PC-9 (cell line): ENCODE results near the gene STAB1. TPM values are rescaled to one million over a fixed set of nuclear protein-coding genes. Genes with fewer than 3 reads are reported as not detected.

Experiments
- BruUV-seq: library from RNA; stranded (reverse); fragments of 400-500 nt; replicated peaks from 2 replicates; lab custom pipeline; 2021; lab: Mats Ljungman, UMichigan
- CTCF ChIA-PET: fragments of 300-600 bp; sonication (Branson Sonifier 250); formaldehyde crosslinking; loops from one replicate; lab custom pipeline; 2022; ENCODE audit warnings: antibody characterized with exemption; lab: Charles Lee
- POLR2A ChIA-PET: fragments of 300-600 bp; sonication (Branson Sonifier 250); formaldehyde crosslinking; loops from one replicate; lab custom pipeline; 2022; ENCODE audit warnings: antibody characterized with exemption; ENCODE audit not compliant: unreplicated experiment; lab: Charles Lee
- DNase-seq, 2 experiments: peaks; one replicate each; pipeline versions ENCODE4 v3.0.0 to v3.0.0-alpha.2; 2015 to 2022; ENCODE audit warnings: mixed read lengths in 1 of 2
- H2AFZ ChIP-seq: fragments of 200-600 bp; sonication (generic); 2 replicates; pipeline ENCODE4 v1.8.1; 2017; ENCODE audit warnings: antibody characterized with exemption
- H3F3A ChIP-seq: fragments of 200-600 bp; sonication (generic); 2 replicates; pipeline ENCODE4 v1.8.1; 2017; ENCODE audit warnings: antibody characterized with exemption, mild to moderate bottlenecking, low read depth; ENCODE audit not compliant: insufficient read depth
- H3K27ac ChIP-seq: fragments of 200-600 bp; sonication (generic); 2 replicates; pipeline ENCODE4 v1.6.1; 2016; ENCODE audit warnings: mixed run types
- H3K27me3 ChIP-seq: fragments of 200-600 bp; sonication (generic); 2 replicates; pipeline ENCODE4 v1.6.1; 2016; ENCODE audit warnings: low read depth, mixed run types; ENCODE audit not compliant: insufficient read depth
- H3K36me3 ChIP-seq: fragments of 200-600 bp; sonication (generic); 2 replicates; pipeline ENCODE4 v1.6.1; 2016; ENCODE audit warnings: low read depth, mixed run types
- H3K4me1 ChIP-seq: fragments of 200-600 bp; sonication (generic); replicated peaks from 2 replicates; pipeline ENCODE4 v1.6.1; 2016; ENCODE audit warnings: mixed run types; ENCODE audit not compliant: insufficient read depth
- H3K4me2 ChIP-seq: fragments of 200-600 bp; sonication (generic); 2 replicates; pipeline ENCODE4 v1.6.1; 2017; ENCODE audit warnings: mixed run types
- H3K4me3 ChIP-seq: fragments of 200-600 bp; sonication (generic); 2 replicates; pipeline ENCODE4 v1.6.1; 2016; ENCODE audit warnings: mixed run types
- H3K79me2 ChIP-seq: fragments of 200-600 bp; sonication (generic); 2 replicates; pipeline ENCODE4 v1.6.1; 2017; ENCODE audit warnings: low read depth, mixed run types
- H3K9me2 ChIP-seq: fragments of 200-600 bp; sonication (generic); 2 replicates; pipeline ENCODE4 v1.8.1; 2017; ENCODE audit warnings: mild to moderate bottlenecking; ENCODE audit not compliant: insufficient read depth
- H3K9me3 ChIP-seq: fragments of 200-600 bp; sonication (generic); 2 replicates; pipeline ENCODE4 v1.8.1; 2016; ENCODE audit warnings: low read depth; ENCODE audit not compliant: insufficient read depth
- H4K20me1 ChIP-seq: fragments of 200-600 bp; sonication (generic); 2 replicates; pipeline ENCODE4 v1.8.1; 2017; ENCODE audit not compliant: insufficient read depth
- CTCF ChIP-seq: fragments of 200-600 bp; sonication (generic); conservative IDR thresholded peaks from 2 replicates; pipeline ENCODE4 v1.6.1; 2017; ENCODE audit warnings: mixed run types, antibody characterized with exemption, mild to moderate bottlenecking, moderate library complexity
- EZH2 ChIP-seq: fragments of 200-600 bp; sonication (generic); IDR thresholded peaks from 2 replicates; pipeline ENCODE4 v1.8.0; 2017; ENCODE audit warnings: antibody characterized with exemption, low read depth
- intact Hi-C: fragments of 100-400 bp; cut with micrococcal nuclease; formaldehyde crosslinking; loops from one replicate; pipeline ENCODE4 v1.10.0; 2022; ENCODE audit not compliant: unreplicated experiment
- total RNA-seq: library from RNA; stranded (reverse); gene quantifications from 2 replicates; pipeline ENCODE4 v1.2.3, GENCODE V29; 2021

The STAB1 gene
- total RNA-seq, 1 experiment from 2014 or later = 0.04 TPM

- H3K27ac ChIP-seq = no peak overlapping the region
- no peak for DNase-seq
- intact Hi-C loops = no loop called here
- H3K9me3 ChIP-seq = no peaks in the 10 kb centered on the region
- CTCF ChIA-PET = no interaction called here
- no peaks in the 10 kb centered on the region for H4K20me1 ChIP-seq
- H3F3A ChIP-seq = peaks cover 12% of the 10 kb centered on the region
- H3K4me1 ChIP-seq = no peaks in the 10 kb centered on the region
- BruUV-seq = no TSS peak
- POLR2A ChIA-PET = no interaction called here
- H3K9me2 ChIP-seq = no peaks in the 10 kb centered on the region
- H3K27me3 ChIP-seq = no peaks in the 10 kb centered on the region
- no peak for TF ChIP-seq EZH2
- TF ChIP-seq CTCF = no peak
- H3K36me3 ChIP-seq = no peaks in the 10 kb centered on the region
- H3K4me2 ChIP-seq = no peak overlapping the region
- H3K79me2 ChIP-seq = no peaks in the 10 kb centered on the region
- no peak overlapping the region for H3K4me3 ChIP-seq
- H2AFZ ChIP-seq = no peak overlapping the region
Observed at GRCh38 chr3:52546111-52546901, 51.2 kb downstream of the STAB1 start.

- intact Hi-C loops = no loop called here
- H2AFZ ChIP-seq = no peak overlapping the region
- no peaks in the 10 kb centered on the region for H4K20me1 ChIP-seq
- no TSS peak for BruUV-seq
- H3K4me1 ChIP-seq = no peaks in the 10 kb centered on the region
- H3K9me2 ChIP-seq = no peaks in the 10 kb centered on the region
- POLR2A ChIA-PET = no interaction called here
- H3K36me3 ChIP-seq = no peaks in the 10 kb centered on the region
- CTCF ChIA-PET = no interaction called here
- TF ChIP-seq CTCF = no peak
- no peak for TF ChIP-seq EZH2
- no peaks in the 10 kb centered on the region for H3K27me3 ChIP-seq
- peaks cover 12% of the 10 kb centered on the region for H3F3A ChIP-seq
- no peaks in the 10 kb centered on the region for H3K79me2 ChIP-seq
- H3K27ac ChIP-seq = no peak overlapping the region
- no peaks in the 10 kb centered on the region for H3K9me3 ChIP-seq
- no peak overlapping the region for H3K4me3 ChIP-seq
- DNase-seq = no peak
- no peak overlapping the region for H3K4me2 ChIP-seq
Observed at GRCh38 chr3:52547143-52547542, 52.0 kb downstream of the STAB1 start.

GRCh38 chr3:52551118-52551517 is 56.0 kb downstream of the STAB1 start:
- Histone ChIP-seq H3K4me2 (no peak overlapping the region), H3K27ac (no peak overlapping the region), H2AFZ (no peak overlapping the region), H3F3A (peaks cover 12% of the 10 kb centered on the region), H3K79me2 (no peaks in the 10 kb centered on the region), H3K4me3 (no peak overlapping the region), H3K9me2 (no peaks in the 10 kb centered on the region), H3K4me1 (no peaks in the 10 kb centered on the region), H3K9me3 (no peaks in the 10 kb centered on the region), H3K27me3 (no peaks in the 10 kb centered on the region), H3K36me3 (no peaks in the 10 kb centered on the region), H4K20me1 (no peaks in the 10 kb centered on the region)
- TF ChIP-seq EZH2 (no peak), CTCF (no peak)
- ChIA-PET POLR2A (no interaction called here), CTCF (interaction anchor here (0.5 kb wide), 1 partner anchor 11 kb away, joined by 5 read pairs; no protein-coding TSS in a partner anchor)
- intact Hi-C loops = no loop called here
- no TSS peak for BruUV-seq
- no peak for DNase-seq
